Fibroblast of the aortic adventitia (primary cell): ENCODE results near the gene GNB1. TPM values are rescaled to one million over a fixed set of nuclear protein-coding genes. Genes with fewer than 3 reads are reported as not detected.

Source experiments
- DNase-seq: peaks from one replicate; pipeline ENCODE4 v3.0.0-alpha.2; 2010; ENCODE audit warnings: low read depth
- H3K4me3 ChIP-seq: 2 replicates; pipeline ENCODE4 v1.5.1; 2011; ENCODE audit warnings: low read depth, mild to moderate bottlenecking, control low read depth, low read length, moderate library complexity
- CTCF ChIP-seq: IDR thresholded peaks from 2 replicates; pipeline ENCODE4 v1.5.1; 2011; ENCODE audit warnings: mild to moderate bottlenecking, low read length, control low read depth, inconsistent platforms; ENCODE audit not compliant: insufficient read depth
- total RNA-seq: library from RNA; depleted of rRNA; stranded (reverse); fragments of >200 nt; gene quantifications from 2 replicates; pipeline ENCODE4 v1.2.3, GENCODE V29; 2012; ENCODE audit warnings: low replicate concordance

GNB1 gene
- total RNA-seq, 1 donor: 108 TPM

- no peak overlapping the region for H3K4me3 ChIP-seq
- no peak for DNase-seq
- no peak for TF ChIP-seq CTCF
Observed at GRCh38 chr1:1875932-1876331, 15.0 kb downstream of the GNB1 start.

- no peak for TF ChIP-seq CTCF
- no peak overlapping the region for H3K4me3 ChIP-seq
- DNase-seq: no peak
Observed at GRCh38 chr1:1874901-1875300, 16.0 kb downstream of the GNB1 start.

- no peak overlapping the region for H3K4me3 ChIP-seq
- no peak for TF ChIP-seq CTCF
- DNase-seq: no peak
Observed at GRCh38 chr1:1873186-1873585, 17.7 kb downstream of the GNB1 start.

GRCh38 chr1:1872329-1872994, 18.4 kb downstream of the GNB1 start:
- DNase-seq: no peak
- no peak for TF ChIP-seq CTCF
- H3K4me3 ChIP-seq: no peak overlapping the region

- DNase-seq: no peak
- no peak for TF ChIP-seq CTCF
- no peak overlapping the region for H3K4me3 ChIP-seq
Observed at GRCh38 chr1:1869469-1869868, 21.4 kb downstream of the GNB1 start.

- no peak for DNase-seq
- no peak for TF ChIP-seq CTCF
- H3K4me3 ChIP-seq: no peak overlapping the region
Observed at GRCh38 chr1:1867164-1867563, 23.7 kb downstream of the GNB1 start.
